NCI-H2107 treated with DMSO at 0.1 percent for 48 hours (cell line): Measurements from ENCODE around the gene SERTAD4.
"Not testable (repeated sequence)": the region's sequence is repeated elsewhere in the genome, so short reads cannot be mapped to it uniquely, and the experiment has no call there.

Source experiments
- DNase-seq: peaks from one replicate; lab custom pipeline; 2025; ENCODE audit not compliant: unreplicated experiment; lab: John Stamatoyannopoulos, UW

SERTAD4 gene

GRCh38 chr1:210257698-210258529 is 25.3 kb downstream of the SERTAD4 start:
- no peak for DNase-seq

- peak; percentile 44 for DNase-seq
Observed at GRCh38 chr1:210259561-210259960, 27.0 kb downstream of the SERTAD4 start.

GRCh38 chr1:210260096-210260495 is 27.5 kb downstream of the SERTAD4 start:
- DNase-seq, result no peak

GRCh38 chr1:210262167-210262896 is 29.7 kb downstream of the SERTAD4 start:
- DNase-seq, result no peak

GRCh38 chr1:210262897-210263272 is 30.3 kb downstream of the SERTAD4 start:
- DNase-seq, result no peak

GRCh38 chr1:210263963-210264362 is 31.4 kb downstream of the SERTAD4 start:
- no peak for DNase-seq

- DNase-seq, result no peak
Observed at GRCh38 chr1:210264496-210265380, 32.1 kb downstream of the SERTAD4 start.

- DNase-seq, result not testable (repeated sequence)
Observed at GRCh38 chr1:210265392-210265955, 32.9 kb downstream of the SERTAD4 start.

- no peak for DNase-seq
Observed at GRCh38 chr1:210269981-210270380, 37.4 kb downstream of the SERTAD4 start.

GRCh38 chr1:210272666-210273065 is 40.1 kb downstream of the SERTAD4 start:
- no peak for DNase-seq

GRCh38 chr1:210280221-210280620 is 47.6 kb downstream of the SERTAD4 start:
- no peak for DNase-seq

- no peak for DNase-seq
Observed at GRCh38 chr1:210288116-210288515, 55.5 kb downstream of the SERTAD4 start.

GRCh38 chr1:210289248-210289647 is 56.7 kb downstream of the SERTAD4 start:
- no peak for DNase-seq

GRCh38 chr1:210291081-210291764 is 58.6 kb downstream of the SERTAD4 start:
- no peak for DNase-seq

- DNase-seq, result no peak
Observed at GRCh38 chr1:210291786-210292230, 59.2 kb downstream of the SERTAD4 start.

- DNase-seq, result peak; percentile 59
Observed at GRCh38 chr1:210292231-210292871, 59.8 kb downstream of the SERTAD4 start.

GRCh38 chr1:210293171-210293607 is 60.6 kb downstream of the SERTAD4 start:
- no peak for DNase-seq

- DNase-seq, result peak; percentile 97
Observed at GRCh38 chr1:210294999-210295745, 62.6 kb downstream of the SERTAD4 start.
